Rectal smooth muscle tissue (tissue), 1 donor: ENCODE data around the gene PAXIP1.

Experiments used
- H3K27ac ChIP-seq: one replicate; pipeline ENCODE4 v1.7.0; 2013; ENCODE audit warnings: low read depth, low read length, inconsistent platforms
- H3K27me3 ChIP-seq: one replicate; pipeline ENCODE4 v1.7.0; 2013; ENCODE audit warnings: low read length; ENCODE audit not compliant: control insufficient read depth, insufficient read depth
- H3K36me3 ChIP-seq: one replicate; pipeline ENCODE4 v1.7.0; 2013; ENCODE audit warnings: low read length; ENCODE audit not compliant: control insufficient read depth, insufficient read depth
- H3K4me1 ChIP-seq: one replicate; pipeline ENCODE4 v1.7.0; 2013; ENCODE audit warnings: low read length; ENCODE audit not compliant: control insufficient read depth, insufficient read depth
- H3K4me3 ChIP-seq: one replicate; pipeline ENCODE4 v1.7.0; 2013; ENCODE audit warnings: low read length
- H3K9ac ChIP-seq: one replicate; pipeline ENCODE4 v1.7.0; 2013; ENCODE audit warnings: low read length

PAXIP1 gene

DNA sequence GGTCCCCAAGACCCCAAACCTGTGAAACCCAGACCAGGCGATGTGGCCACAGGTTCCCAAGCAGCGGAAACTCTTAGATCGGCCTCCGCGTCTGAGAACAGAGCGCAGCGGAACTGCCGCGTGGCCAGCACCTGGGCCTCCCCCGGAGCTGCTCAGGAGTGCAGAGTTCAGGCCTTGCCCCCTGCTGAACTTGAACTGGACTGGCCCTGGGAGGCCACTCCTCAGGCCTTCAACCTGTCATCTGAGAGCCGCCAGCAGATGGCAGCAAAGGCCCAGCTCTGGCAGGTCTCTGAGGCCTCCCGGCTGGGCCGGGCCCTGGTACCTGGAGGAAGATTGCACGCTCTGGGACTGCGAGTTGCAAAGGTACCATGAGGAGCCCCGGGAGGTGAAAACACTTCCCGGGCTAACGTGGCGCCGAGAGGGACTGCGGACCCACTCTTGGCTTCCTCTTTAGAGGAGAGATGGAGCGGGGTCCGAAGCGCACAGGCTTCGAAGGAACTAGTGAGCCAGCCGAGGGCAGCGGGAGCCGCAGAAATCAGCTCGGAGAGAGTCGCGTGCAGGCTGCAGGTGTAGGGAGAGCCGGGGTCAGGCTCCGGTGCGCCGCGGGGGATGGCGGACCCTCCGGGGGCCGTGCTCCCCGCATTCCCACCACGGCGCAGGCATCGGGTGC is 89.2 kb downstream of the PAXIP1 start:
- Histone ChIP-seq H3K4me3 (peak overlapping the region; percentile 54), H3K36me3 (no peaks in the 10 kb centered on the region), H3K9ac (no peak overlapping the region), H3K4me1 (no peaks in the 10 kb centered on the region), H3K27ac (no peak overlapping the region), H3K27me3 (peaks cover 9% of the 10 kb centered on the region)

DNA sequence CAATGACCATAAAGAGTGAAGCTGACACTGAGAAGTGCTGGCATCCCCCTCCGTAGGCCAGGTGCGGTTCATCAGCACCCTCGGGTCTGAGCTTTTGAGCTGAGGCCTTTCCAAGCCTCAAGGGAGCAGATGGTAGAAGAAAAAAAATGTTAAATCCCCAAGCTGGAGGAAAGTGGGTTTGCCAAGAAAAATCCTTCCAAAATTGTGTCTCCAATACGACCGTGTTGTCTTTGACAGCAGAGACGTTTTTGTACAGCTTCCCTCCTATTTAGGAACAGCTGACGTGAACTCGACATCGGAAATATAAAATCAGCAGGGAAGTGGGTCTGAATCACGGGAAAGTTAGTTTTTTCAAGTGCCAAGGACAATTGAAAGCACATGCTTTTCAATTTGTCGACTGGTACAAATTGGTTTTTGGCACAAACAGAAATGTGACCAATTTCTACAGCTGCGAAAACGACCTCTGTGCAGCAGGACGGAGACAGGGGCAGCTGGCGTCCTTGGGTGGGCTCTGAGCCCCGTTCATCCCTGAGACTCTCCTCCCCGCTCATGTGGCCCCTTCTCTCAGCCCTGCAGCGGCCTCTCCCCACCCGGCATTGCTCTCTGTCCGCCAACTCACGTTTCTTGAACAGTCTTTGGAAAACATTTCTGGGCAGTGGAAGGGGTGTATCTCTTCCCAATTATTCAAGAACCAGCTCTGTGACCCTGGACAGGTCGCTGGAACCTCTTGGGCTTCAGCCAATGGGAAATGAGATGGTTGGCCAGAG is 89.9 kb downstream of the PAXIP1 start:
- Histone ChIP-seq H3K4me3 (no peak overlapping the region), H3K36me3 (no peaks in the 10 kb centered on the region), H3K27me3 (peaks cover 9% of the 10 kb centered on the region), H3K9ac (no peak overlapping the region), H3K27ac (no peak overlapping the region), H3K4me1 (no peaks in the 10 kb centered on the region)

GRCh38 chr7:154911862-154912455 is 91.0 kb downstream of the PAXIP1 start:
- no peak overlapping the region for H3K4me3 ChIP-seq
- no peaks in the 10 kb centered on the region for H3K36me3 ChIP-seq
- peaks cover 9% of the 10 kb centered on the region for H3K27me3 ChIP-seq
- no peak overlapping the region for H3K27ac ChIP-seq
- no peak overlapping the region for H3K9ac ChIP-seq
- no peaks in the 10 kb centered on the region for H3K4me1 ChIP-seq

GRCh38 chr7:154911411-154911810 is 91.5 kb downstream of the PAXIP1 start:
- Histone ChIP-seq H3K4me3 (no peak overlapping the region), H3K4me1 (no peaks in the 10 kb centered on the region), H3K9ac (no peak overlapping the region), H3K27ac (no peak overlapping the region), H3K36me3 (no peaks in the 10 kb centered on the region), H3K27me3 (peaks cover 9% of the 10 kb centered on the region)

DNA sequence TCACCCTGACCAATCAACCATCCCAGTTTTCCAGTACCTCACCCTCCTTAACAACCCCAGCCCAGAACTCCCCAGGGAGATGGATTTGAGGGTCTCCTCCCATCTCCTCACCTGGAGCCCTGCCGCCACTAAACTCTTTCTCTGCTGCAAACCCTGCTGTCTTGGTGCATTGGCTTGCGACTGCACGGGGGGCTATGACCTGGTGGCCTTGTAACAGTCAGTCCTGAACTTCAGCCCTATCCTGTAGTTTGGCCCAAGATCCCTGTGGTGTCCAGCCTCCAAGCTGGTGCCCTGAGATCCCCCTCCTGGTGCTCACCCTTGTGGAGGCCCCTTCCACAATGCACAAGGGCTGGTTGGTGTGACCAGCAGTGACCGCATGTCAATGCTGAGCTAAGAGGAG is 91.9 kb downstream of the PAXIP1 start:
- H3K27me3 ChIP-seq = peaks cover 9% of the 10 kb centered on the region
- H3K4me1 ChIP-seq = no peaks in the 10 kb centered on the region
- no peak overlapping the region for H3K4me3 ChIP-seq
- H3K9ac ChIP-seq = no peak overlapping the region
- H3K27ac ChIP-seq = no peak overlapping the region
- no peaks in the 10 kb centered on the region for H3K36me3 ChIP-seq

GRCh38 chr7:154910125-154910524 is 92.8 kb downstream of the PAXIP1 start:
- Histone ChIP-seq H3K9ac (no peak overlapping the region), H3K4me3 (no peak overlapping the region), H3K27ac (no peak overlapping the region), H3K27me3 (peaks cover 5% of the 10 kb centered on the region), H3K36me3 (no peaks in the 10 kb centered on the region), H3K4me1 (no peaks in the 10 kb centered on the region)

- Histone ChIP-seq H3K27me3 (peaks cover 5% of the 10 kb centered on the region), H3K4me1 (no peaks in the 10 kb centered on the region), H3K4me3 (no peak overlapping the region), H3K36me3 (no peaks in the 10 kb centered on the region), H3K9ac (no peak overlapping the region), H3K27ac (no peak overlapping the region)
These were observed 93.5 kb downstream of the PAXIP1 start for GRCh38 chr7:154909241-154910105.

- no peaks in the 10 kb centered on the region for H3K27me3 ChIP-seq
- no peak overlapping the region for H3K4me3 ChIP-seq
- H3K27ac ChIP-seq = no peak overlapping the region
- H3K4me1 ChIP-seq = no peaks in the 10 kb centered on the region
- no peaks in the 10 kb centered on the region for H3K36me3 ChIP-seq
- H3K9ac ChIP-seq = no peak overlapping the region
These were observed 95.0 kb downstream of the PAXIP1 start for GRCh38 chr7:154907651-154908620.

DNA sequence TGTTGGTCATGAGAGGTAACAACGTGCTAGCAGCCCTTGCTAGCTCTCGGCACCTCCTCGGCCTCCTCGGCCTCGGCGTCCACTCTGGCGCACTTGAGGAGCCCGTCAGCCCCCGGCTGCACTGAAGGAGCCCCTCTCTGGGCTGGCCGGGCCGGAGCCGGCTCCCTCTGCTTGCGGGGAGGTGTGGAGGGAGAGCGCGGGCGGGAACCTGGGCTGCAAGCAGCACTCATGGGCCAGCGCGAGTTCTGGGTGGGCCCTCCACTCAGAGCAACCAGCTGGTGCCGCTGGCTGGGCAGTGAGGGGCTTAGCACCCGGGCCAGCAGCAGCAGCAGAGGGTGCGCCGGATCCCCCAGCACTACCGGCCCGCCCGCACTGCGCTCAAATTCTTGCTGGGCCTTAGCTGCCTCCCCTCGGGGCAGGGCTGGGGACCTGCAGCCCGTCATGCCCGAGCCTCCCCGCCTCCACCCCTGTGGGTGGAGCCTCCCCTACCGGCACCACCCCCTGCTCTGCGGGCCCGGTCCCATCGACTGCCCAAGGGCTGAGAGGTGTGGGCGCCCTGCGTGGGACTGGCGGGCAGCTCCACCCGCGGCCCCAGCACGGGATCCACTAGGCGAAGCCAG is 96.1 kb downstream of the PAXIP1 start:
- Histone ChIP-seq H3K9ac (no peak overlapping the region), H3K4me3 (no peak overlapping the region), H3K36me3 (no peaks in the 10 kb centered on the region), H3K4me1 (no peaks in the 10 kb centered on the region), H3K27ac (no peak overlapping the region), H3K27me3 (no peaks in the 10 kb centered on the region)

GRCh38 chr7:154906201-154906600 is 96.7 kb downstream of the PAXIP1 start:
- Histone ChIP-seq H3K36me3 (no peaks in the 10 kb centered on the region), H3K4me1 (no peaks in the 10 kb centered on the region), H3K27me3 (no peaks in the 10 kb centered on the region), H3K9ac (no peak overlapping the region), H3K27ac (no peak overlapping the region), H3K4me3 (no peak overlapping the region)

- no peak overlapping the region for H3K27ac ChIP-seq
These were observed 97.3 kb downstream of the PAXIP1 start for GRCh38 chr7:154905615-154906014.

More at GRCh38 chr7:154905615-154906014, 97.3 kb downstream of the PAXIP1 start:
- no peak overlapping the region for H3K4me3 ChIP-seq
- no peaks in the 10 kb centered on the region for H3K36me3 ChIP-seq
- no peaks in the 10 kb centered on the region for H3K27me3 ChIP-seq
- no peak overlapping the region for H3K9ac ChIP-seq
- H3K4me1 ChIP-seq = no peaks in the 10 kb centered on the region
